ENCODE results near the gene ZDHHC14. TPM values are rescaled to one million over a fixed set of nuclear protein-coding genes. Genes with fewer than 3 reads are reported as not detected.
"Not testable (repeated sequence)": the region's sequence is repeated elsewhere in the genome, so short reads cannot be mapped to it uniquely, and the experiment has no call there.

ZDHHC14 gene
- total and polyA plus RNA-seq, 3 donors from 2014 or later = 28.5 to 74.9 (median 67.9) TPM

DNA sequence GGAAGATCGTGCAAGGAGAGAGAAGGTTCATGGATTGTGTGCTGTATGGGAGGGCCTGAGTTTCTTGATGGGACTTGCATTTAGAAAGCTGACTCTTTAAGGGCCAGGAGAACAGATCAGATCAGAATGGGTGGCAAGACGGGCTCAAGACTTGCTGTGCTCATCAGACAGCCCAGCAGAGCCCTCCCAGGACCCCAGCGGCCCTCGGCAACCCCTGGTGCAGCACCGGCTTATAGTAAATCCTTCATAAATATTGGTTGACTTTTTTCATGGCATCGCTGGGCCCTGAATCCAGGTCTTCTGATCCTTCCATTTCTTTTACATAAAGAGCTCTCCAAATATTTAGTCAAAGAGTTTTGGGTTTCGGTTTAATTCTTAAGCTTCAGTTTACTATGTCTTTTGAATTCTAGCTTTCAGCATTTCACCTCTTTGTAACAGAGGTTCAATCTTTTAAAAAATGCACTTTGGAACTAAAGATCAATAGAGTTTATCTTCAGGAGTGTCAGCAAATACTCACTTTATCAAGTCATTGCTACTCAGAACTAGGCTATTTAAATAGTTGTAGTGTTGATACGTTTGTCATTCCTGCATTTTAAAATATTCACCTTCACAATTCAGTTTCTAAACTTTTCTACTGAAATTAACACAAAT lies 205.6 kb downstream of the ZDHHC14 start:
- H3K27ac ChIP-seq = no peak overlapping the region
- 95% methylated on average over 8 of the region's 8 CpGs for WGBS, 2 donors
- H3K9me3 ChIP-seq = no peaks in the 10 kb centered on the region
- no peaks in the 10 kb centered on the region for H3K27me3 ChIP-seq
- no peak for TF ChIP-seq POLR2A (IDR thresholded peaks at IDR 0.05)
- TF ChIP-seq, protein P1, sequence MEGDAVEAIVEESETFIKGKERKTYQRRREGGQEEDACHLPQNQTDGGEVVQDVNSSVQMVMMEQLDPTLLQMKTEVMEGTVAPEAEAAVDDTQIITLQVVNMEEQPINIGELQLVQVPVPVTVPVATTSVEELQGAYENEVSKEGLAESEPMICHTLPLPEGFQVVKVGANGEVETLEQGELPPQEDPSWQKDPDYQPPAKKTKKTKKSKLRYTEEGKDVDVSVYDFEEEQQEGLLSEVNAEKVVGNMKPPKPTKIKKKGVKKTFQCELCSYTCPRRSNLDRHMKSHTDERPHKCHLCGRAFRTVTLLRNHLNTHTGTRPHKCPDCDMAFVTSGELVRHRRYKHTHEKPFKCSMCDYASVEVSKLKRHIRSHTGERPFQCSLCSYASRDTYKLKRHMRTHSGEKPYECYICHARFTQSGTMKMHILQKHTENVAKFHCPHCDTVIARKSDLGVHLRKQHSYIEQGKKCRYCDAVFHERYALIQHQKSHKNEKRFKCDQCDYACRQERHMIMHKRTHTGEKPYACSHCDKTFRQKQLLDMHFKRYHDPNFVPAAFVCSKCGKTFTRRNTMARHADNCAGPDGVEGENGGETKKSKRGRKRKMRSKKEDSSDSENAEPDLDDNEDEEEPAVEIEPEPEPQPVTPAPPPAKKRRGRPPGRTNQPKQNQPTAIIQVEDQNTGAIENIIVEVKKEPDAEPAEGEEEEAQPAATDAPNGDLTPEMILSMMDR (IDR thresholded peaks at IDR 0.05) = no peak
- H3K36me3 ChIP-seq (ENCODE audit: low read depth, missing control alignments) = no peaks in the 10 kb centered on the region
- no peaks in the 10 kb centered on the region for H3K4me1 ChIP-seq
- intact Hi-C loops (cut with DNase I; ENCODE audit: low total_unique reads) = no loop called here
- no peak overlapping the region for H3K4me3 ChIP-seq
- DNase-seq = no peak

GRCh38 chr6:157587127-157587926 lies 206.3 kb downstream of the ZDHHC14 start:
- H3K4me3 ChIP-seq = no peak overlapping the region
- WGBS, 2 donors = 89 to 92% methylated on average over 4 of the region's 4 CpGs
- TF ChIP-seq POLR2A (IDR thresholded peaks at IDR 0.05) = no peak
- intact Hi-C loops (cut with DNase I; ENCODE audit: low total_unique reads) = no loop called here
- no peaks in the 10 kb centered on the region for H3K9me3 ChIP-seq
- no peaks in the 10 kb centered on the region for H3K4me1 ChIP-seq
- H3K36me3 ChIP-seq (ENCODE audit: low read depth, missing control alignments) = no peaks in the 10 kb centered on the region
- no peaks in the 10 kb centered on the region for H3K27me3 ChIP-seq
- DNase-seq = no peak
- H3K27ac ChIP-seq = no peak overlapping the region

- H3K27me3 ChIP-seq; H3K9me3 ChIP-seq; DNase-seq; H3K4me1 ChIP-seq; H3K4me3 ChIP-seq; intact Hi-C loops (cut with DNase I; ENCODE audit: low total_unique reads); H3K36me3 ChIP-seq (ENCODE audit: low read depth, missing control alignments); H3K27ac ChIP-seq: not testable (repeated sequence)
- WGBS, 2 donors = 93 to 95% methylated on average over 3 to 4 of the region's 4 CpGs
Measured at GRCh38 chr6:157590654-157591053, 209.7 kb downstream of the ZDHHC14 start.

DNA sequence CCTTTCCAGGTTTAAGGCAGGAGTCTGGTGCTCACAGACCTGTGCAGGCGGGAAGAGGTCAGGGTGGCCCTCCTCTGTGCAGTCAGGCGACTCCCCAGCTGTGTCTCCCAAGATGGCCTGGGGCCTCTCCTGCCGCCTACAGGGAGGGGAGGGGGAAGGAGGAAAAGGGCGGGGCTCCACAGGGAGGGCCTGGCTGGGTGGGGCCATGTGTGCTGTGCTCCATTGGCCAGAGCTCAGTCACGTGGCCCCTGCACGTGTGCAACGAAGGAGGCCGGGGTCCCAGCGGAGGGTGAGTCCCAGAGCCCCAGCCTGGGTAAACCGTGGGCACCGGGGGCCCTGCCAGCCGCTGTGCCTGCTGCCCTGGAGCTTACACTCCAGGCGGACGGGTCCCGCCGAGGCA lies 211.6 kb downstream of the ZDHHC14 start:
- DNase-seq = peak; percentile 86
- Histone ChIP-seq H3K4me3 (peak overlapping the region; percentile 43 to 56), H3K27me3 (no peaks in the 10 kb centered on the region), H3K4me1 (peaks cover under 1% of the 10 kb centered on the region), H3K27ac (no peak overlapping the region), H3K36me3 (ENCODE audit: low read depth, missing control alignments) (no peaks in the 10 kb centered on the region), H3K9me3 (no peaks in the 10 kb centered on the region)
- 45 to 78% methylated on average over 8 to 16 of the region's 16 CpGs for WGBS, 2 donors
- TF ChIP-seq POLR2A (IDR thresholded peaks at IDR 0.05) = no peak
- TF ChIP-seq, protein P1 (IDR thresholded peaks at IDR 0.05) = no peak
- intact Hi-C loops (cut with DNase I; ENCODE audit: low total_unique reads) = no loop called here

- Histone ChIP-seq H3K27me3 (no peaks in the 10 kb centered on the region), H3K36me3 (ENCODE audit: low read depth, missing control alignments) (no peaks in the 10 kb centered on the region), H3K27ac (no peak overlapping the region), H3K4me1 (peaks cover 5% of the 10 kb centered on the region), H3K4me3 (peak overlapping the region; percentile 43 to 56), H3K9me3 (no peaks in the 10 kb centered on the region)
- intact Hi-C loops (cut with DNase I; ENCODE audit: low total_unique reads) = no loop called here
- no peak for TF ChIP-seq POLR2A (IDR thresholded peaks at IDR 0.05)
- TF ChIP-seq, protein P1 (IDR thresholded peaks at IDR 0.05) = no peak
- no peak for DNase-seq
- WGBS, 2 donors = 58 to 72% methylated on average over 20 to 21 of the region's 21 CpGs
Measured at GRCh38 chr6:157592980-157593379, 212.0 kb downstream of the ZDHHC14 start.
